Daoy (cell line): ENCODE measurements around the gene GNA14. TPM values are rescaled to one million over a fixed set of nuclear protein-coding genes. Genes with fewer than 3 reads are reported as not detected.
"Not testable (repeated sequence)": the region's sequence is repeated elsewhere in the genome, so short reads cannot be mapped to it uniquely, and the experiment has no call there.

Experiments
- DNase-seq: peaks from one replicate; pipeline ENCODE4 v3.0.0-alpha.2; 2015; ENCODE audit warnings: low read depth
- total RNA-seq: library from RNA; depleted of rRNA; stranded (reverse); fragments of >200 nt; shearing (Covaris generic); gene quantifications from 2 replicates; pipeline ENCODE4 v1.2.3, GENCODE V29; 2014

GNA14 gene
- total RNA-seq, 1 experiment from 2014 or later, result 0.23 TPM

DNA sequence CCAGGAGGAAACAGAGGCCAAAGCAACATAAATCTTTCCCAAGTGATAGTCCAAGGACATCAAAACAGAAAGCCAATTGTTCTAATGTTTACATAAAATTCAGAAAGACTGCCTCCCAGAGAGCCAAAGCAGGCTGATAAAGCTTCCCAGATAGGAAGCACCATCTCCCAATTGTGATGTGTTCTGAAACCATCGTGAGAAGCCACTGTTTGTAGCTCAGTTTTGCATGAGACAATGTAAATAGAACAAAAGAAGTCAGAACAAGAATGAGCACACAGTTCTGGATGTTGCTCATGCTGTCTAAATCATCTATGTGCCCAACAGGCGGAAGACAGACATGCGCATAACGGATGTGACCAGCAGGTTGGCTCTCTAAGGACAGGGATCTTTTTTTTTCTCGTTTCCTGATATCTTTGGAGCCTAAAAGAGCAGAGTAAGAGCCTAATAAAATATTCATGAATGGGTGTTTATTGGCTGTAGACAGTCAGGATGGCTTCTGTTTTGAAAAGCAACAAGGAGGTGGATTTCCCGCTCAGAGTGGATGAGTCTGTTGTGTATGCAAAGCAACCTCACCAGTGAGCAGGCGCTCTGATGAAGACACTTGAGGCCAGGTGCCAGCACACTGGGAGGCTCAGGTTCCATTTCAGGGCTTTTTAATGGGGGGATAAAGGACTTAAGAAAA lies 113.6 kb downstream of the GNA14 start:
- DNase-seq, result no peak

DNA sequence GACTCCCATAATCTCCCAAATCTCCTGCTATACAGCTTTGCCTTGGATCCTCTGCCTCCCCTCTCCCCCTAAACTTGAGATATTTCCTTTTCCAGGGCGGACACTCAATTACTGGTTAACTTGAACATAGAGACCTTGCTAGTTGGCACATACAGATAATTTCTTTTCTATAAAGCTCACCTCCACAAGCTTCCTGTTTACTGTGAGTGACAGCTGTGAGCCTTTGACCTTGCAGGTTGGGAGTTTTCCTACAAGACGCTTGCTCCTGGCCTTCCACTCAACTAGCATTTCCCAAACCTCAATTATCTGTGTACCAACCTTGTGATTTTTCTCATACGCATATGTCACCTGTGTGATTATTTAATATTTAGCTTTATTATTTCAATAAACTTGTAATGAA lies 114.5 kb downstream of the GNA14 start:
- no peak for DNase-seq

DNA sequence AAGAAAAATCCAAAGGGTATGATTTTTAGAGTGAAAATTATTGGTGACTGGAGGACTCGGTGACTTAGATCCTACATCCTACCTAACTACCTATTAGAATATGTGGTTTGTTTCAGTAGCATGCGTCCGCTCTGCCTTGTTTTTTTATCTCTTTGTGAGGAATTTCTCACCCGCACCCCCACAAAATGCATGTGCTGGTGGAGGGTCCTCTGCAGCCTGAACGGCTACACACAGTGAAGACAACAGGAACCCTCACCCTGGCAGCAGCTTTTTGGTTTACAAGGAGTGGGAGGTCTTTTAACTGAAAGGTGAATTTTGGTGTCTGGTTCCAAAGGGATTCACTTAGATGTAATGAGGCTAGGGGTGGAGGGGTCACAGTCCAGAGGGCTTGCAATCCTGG lies 115.5 kb downstream of the GNA14 start:
- no peak for DNase-seq

DNA sequence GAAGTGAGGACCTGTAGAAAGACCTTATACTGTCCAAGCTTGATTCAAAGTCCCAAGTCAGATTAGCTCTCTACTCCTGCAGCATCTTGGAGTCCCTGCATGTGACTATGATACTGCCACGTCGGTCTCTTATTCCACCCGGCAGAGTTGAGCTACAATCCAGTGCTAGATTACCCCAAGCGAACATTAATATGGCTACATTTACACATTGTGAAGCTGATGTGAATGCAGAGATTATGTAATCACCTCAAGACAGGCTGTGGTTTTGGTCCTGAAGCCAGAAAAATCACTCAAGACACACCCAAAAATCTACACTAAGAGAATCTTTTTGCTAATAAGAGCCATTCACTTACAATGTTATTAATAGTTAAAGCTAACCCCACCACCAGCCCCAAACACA lies 116.7 kb downstream of the GNA14 start:
- no peak for DNase-seq

DNA sequence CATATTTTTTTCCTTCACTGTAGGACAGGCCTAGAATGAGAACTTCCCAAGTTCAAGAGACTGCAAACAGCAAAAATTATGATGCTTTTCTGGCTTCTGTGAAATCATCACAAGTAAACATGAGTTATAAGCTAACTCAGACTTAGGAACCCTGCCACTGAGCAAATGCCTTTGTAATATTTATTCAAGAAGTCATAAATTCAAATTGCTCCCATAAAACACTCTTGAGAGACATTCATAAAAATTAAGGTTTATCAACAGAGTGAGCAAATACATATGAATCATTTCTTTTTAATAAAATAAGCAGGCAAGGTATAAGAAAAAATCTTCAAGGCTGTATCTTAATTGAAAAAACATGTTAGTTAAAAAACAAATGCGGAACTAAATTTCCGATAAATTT lies 124.2 kb downstream of the GNA14 start:
- no peak for DNase-seq

DNA sequence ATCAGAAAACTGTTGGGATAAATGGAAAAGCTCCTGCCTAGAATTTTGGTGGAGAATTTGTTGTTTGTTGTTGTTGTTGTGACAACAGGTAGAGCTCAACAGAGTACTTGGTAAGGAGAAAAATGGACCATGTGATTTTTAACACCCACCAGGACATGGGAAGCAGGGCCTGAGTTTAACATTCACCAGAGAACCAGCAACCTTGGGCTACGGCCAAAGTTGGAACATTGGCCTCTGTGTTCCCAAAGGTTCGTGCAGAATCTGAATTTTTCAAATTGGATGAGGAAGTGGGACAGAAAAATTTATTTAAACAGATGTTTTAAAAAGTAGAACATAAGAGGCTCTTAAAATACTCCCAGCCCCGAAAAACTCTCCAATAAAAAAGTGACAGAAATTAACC lies 127.0 kb downstream of the GNA14 start:
- DNase-seq, result no peak

DNA sequence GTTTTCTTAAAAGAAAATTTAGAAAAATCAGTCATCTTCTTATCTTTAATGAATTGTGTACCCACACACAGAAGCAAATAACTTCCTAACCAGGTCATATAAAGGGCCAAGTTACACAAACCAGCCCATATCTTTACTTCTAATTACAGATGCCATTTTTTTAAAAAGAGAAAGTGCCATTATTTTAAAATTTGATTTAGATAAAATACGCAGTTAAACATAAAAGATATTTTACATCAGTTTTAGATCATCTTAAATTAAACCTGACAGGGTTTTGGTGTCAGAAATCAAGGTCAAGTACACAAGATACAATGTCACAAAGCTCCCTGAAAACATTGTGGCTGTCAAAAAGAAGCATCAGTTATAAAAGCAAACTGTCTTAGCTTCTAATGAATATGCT lies 129.4 kb downstream of the GNA14 start:
- DNase-seq, result no peak

DNA sequence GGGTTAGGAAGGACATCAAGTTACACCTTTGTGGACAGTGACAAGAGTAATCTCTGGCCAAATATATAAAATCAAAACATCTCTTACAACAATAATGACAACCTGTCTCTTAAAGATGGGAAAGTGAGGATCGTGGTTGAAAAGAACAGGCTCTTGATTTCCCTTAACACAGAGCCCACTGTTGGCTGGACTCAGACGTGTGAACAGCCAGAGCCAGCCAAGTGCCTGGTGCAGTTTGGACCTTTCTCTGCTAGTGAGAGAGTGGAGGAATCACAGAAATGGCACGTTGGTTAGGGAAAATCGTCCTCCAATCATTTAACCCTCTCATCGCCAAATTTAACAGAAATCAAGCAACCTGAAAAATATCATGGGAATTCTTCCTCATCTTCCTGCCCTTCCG lies 131.3 kb downstream of the GNA14 start:
- no peak for DNase-seq

DNA sequence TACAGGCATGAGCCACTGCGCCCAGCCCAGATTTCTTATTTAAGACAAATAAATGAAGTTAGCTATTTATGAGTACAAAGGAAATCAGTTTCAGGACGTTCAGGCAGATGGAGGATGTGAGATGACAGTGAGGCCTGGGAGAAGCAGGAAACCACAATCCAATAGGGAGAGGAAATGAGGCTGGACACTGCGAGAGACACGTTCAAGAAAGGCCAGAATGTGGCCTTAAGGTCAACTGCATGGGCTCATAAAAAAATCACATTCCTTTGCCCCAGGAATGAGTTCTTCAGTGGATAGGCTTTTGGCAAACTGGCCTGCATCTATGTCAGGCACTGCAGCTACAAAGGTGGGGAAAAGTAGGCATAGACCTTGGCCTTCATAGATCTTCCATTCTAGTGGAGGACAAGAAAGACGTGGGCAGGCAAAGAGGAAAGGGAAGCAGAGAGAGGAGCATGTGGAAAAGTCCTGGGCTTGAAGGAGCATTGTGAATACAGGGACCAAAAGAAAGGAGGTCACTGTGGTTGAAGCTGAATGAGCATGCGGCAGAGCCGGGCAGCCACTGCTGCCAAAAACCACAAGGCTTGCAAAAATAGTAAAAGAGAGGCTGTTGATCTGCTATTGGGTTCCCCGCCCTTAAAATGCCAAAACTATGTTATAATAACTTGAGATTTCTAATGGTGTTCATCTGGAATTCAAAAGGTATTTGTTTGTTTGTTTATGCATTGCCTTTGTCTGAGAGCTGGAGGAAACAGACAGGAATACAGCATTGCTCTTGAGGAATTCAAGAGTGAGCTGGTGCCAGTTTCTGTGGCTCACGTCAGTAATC lies 133.0 kb downstream of the GNA14 start:
- DNase-seq, result no peak

DNA sequence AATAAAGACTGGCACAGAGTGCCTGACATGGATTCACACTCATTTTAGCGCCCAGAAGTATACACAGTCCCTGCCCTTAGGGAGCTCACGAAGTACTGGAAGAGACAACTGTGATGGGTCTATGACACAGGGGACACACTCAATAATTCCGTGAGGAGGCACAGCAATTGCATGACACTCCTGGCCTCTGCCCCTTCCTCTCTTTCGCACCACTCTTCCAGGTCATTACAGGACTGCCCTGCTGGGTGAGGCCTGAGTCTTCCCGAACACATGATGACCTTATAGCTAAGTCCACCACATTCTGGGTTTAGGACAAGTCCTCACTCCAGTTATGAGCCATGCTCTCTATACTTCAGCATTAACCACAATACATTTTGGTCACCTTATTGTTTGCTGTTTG lies 134.7 kb downstream of the GNA14 start:
- no peak for DNase-seq

DNA sequence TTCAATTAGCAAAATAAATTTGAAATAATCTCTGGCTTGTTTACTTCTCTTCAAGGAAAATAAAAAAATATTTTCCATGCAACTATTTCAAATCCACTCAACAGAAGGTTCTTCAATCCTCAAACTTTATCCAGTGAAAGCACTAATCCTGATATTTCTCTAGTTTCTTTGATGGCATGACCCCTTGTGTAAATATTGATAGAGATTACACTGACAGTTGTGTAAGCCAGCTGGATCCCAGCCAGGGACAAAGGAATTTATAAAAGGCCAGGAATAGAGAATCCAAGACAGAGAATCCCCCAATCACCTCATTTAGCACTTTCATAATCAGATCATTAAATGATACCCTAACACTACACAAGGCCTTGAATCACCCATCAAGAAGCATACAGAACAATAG lies 135.2 kb downstream of the GNA14 start:
- DNase-seq, result no peak

DNA sequence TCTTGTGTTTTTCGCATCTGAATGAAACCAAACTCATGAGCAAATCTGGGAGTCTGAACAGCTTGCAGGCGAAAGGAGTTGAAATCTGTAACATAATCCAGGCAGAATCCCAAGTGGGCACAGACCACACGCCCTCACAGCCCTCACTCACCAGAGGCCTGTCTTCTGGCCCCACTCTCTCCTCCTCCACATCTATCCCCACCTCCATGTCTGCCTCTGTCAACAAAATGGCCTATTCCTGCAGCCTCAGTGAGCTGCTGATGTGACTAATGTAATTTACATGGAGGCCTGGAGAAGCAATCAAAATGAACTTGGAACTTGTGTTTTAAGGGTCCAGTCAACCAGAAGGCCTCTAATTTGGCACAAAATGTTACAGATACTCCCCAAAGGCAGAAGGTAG lies 136.6 kb downstream of the GNA14 start:
- no peak for DNase-seq

DNA sequence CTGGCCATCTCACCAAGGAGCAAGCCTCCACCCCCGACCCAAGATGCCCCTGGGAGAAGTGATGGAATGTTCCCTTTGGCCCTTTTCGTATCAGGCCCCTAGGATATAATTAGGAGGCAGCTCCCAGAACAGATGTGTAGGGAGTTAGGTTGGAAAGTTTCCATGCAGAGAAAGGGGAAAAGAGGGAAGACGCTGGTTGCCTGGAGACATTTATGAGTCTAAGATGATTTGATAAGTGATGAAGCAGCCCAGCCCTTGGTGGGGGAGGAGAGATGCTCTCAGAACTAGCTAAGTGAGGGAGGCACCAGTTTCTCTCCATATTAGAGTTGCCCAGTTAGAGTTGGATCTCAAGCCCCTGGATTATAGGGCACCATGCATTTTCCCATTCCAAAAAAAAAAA lies 137.5 kb downstream of the GNA14 start:
- DNase-seq, result no peak

DNA sequence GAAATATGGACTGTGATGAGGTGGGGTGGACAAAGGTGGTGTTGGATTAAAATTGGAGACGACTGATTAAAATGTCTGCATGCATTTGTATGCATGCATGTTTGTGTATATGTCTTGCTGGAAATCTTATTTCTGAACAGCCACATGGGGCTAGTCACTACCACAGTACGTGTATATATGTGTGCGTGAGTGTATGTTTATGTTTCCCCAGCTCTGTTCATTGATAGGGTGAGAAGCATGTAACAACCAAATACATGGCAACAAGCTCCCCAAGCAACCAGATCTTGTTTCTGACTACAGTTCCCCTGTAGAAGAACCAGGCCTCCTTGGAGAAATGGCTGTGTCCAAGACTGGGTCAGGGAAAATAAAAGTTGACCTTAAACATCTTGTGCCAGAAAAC lies 139.7 kb downstream of the GNA14 start:
- no peak for DNase-seq

DNA sequence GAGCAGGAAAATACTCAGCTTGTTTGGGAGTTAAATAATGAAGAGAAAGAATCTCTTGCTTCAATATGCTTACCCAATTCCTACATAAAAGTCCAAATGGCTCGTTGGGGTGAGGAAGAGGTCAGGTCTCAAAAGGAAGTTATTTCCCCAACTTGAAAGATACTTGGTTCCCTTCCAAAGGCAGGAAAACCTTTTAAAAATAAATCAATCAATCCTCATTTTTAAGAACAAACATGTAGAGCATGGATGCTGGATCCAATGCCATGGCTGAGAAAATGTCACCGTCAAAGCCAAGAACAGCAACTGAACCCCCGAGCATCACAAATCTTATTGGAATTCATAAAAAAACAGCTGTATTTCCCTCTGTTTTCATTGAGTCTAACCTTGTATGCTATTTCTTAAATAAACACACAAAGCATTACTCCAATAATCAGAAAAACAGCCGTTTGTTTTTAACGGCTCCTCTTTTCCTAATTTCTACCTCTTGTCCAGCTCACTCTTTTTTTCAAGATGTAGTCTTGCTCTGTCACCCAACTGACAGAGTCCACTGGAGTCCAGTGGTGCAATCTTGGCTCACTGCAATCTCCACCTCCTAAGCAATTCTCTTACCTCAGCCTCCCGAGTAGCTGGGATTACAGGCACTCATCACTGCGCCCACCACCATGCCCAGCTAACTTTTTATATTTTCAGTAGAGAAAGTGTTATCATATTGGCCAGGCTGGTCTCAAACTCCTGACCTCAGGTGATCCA lies 140.7 kb downstream of the GNA14 start:
- no peak for DNase-seq

DNA sequence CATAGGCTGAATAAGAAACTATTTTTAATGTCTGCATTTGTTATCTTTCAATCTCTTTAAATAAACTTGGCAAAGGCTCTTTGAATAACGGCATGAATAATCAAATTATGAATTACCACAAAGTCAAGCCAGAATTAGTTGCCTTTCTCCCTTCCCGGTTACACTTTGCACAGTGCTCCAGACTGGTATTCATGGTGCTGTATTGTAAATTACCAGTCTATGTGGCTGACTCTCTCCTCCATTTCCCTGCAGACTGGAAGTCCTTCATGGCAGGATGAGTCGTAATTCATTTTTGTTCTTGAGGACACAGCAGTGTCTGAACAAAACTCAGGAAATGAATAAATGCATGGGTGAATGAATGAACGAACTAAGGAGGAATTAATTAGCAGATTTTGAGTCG lies 142.9 kb downstream of the GNA14 start:
- DNase-seq, result no peak

DNA sequence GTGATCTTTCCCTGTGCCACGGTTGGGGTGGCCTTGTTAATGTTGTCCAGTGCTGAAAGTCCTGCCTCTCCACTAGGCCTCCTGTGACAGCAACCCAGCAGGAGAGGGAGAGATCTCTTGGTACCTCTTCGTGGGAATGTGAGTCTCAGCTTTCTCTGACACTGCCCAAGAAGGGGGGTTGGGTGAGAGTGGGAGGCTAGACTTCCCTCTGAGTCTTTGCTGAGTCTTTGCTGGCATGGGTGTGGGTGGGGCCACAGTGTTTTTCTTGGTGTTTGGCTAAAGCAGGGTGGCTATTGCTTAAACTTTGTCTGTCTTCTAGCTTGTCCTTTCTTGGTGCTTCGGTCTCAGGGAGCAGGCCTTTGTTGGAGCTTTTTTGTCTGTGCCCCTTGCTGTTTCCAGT lies 145.6 kb downstream of the GNA14 start:
- DNase-seq, result no peak

DNA sequence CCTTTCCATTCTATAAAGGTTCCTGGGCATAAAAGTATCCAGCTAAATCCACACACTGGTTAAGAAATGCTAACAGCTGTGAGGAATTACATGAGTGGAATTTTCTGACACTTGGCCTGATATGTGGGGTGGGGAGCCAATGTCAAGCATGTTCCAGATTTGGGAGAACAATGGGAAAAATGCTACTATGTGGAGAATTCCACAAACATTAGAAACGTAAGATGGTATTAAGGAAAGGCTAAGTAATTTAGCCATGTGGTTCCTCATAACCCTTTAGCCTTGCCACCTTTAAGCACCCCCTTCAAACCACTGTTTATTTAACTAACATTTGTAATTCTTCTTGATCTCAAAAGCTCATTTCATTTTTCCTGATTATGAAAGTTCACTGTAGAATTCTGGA lies 149.2 kb downstream of the GNA14 start:
- no peak for DNase-seq

DNA sequence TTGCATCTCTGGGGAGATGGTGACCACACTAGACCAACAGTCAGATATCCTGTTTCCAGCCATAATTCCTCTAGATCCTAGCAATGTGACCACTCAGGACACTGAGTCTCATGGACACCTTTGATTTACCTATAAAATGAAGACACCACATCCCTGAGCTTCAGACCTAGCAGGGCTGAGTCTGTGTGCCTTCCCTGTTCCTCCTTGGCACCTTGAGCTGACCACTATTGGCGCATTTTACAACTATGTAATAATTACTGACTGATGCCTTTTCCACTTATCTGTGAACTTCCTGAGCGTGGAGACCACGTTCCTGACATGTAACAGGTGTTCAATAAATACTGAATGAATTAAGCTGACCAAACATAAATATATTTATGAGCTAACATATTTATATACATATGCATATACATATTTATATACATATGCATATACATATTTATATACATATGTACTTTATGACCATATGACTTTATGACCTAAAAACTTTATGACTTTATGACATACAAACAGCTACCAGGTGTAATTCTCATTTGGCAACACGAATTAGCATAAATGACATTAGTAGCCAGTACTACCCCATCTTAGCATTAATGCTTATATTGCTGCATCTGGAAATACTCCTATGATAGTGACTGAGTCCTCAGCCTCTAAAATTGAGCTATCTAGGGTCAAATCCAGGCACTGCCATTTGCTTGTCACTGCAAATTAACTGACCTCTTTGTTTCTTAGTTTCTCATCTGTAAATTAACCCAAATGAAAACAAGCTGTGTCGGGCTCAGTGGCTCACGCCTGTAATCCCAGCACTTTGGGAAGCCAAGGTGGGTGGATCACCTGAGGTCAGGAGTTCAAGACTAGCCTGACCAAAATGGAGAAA lies 150.6 kb downstream of the GNA14 start:
- no peak for DNase-seq

DNA sequence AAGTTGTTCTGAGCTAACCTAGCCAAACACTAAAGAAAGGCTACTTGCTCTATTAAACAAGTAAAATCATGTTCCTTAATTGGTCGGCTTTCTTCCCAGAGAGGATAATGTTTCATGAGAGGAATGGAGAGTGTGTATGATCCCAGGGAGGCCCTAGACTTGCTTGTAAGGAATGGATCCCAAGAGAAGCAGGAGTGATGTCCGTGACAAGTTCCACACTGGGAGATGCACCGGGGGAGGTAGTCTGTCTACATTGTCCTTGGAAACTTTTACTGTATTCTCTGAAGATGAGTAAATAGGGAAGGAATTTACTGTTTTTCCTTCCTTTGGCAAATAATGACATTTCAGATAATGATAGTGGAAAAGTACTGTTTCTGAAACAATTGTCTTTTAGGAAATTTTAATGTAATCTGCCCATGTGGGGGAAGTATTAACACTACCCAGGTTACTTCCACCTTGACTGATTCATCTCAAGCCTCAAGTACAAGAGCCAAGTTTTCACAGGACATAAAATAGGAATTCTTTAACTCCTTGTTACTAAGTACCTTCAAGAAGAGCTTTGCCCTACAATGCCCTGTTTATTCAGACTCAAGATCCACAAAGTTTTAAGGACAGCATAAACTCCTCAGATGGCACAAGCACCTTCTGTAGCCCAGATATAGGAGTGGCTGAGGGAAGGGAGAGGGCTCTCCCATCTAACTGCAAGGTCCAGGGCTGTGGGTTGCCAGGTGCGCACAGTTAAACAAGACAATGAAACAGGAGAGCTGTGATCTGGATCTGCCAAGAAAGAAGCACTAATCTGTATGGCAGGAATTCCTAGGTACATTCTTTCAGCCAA lies 152.1 kb downstream of the GNA14 start:
- no peak for DNase-seq

DNA sequence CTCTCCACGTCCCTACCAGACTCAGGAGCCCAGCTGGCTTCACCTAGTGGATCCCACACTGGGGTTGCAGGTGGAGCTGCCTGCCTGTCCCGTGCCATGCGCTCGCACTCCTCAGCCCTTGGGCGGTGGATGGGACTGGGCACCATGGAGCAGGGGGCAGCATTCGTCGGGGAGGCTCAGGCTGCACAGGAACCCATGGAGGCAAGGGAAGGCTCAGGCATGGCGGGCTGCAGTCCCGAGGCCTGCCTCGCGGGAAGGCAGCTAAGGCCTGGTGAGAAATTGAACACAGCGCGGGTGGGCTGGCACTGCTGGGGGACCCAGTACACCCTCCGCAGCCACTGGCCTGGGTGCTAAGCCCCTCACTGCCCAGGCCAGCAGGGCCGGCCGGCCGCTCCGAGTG lies 157.8 kb downstream of the GNA14 start:
- DNase-seq, result not testable (repeated sequence)
